ENCODE measurements around the gene POLE4. TPM values are rescaled to one million over a fixed set of nuclear protein-coding genes. Genes with fewer than 3 reads are reported as not detected.

Gene POLE4
- total and polyA plus RNA-seq, 8 donors, result 40.5 to 78.0 (median 45.7) TPM

DNA sequence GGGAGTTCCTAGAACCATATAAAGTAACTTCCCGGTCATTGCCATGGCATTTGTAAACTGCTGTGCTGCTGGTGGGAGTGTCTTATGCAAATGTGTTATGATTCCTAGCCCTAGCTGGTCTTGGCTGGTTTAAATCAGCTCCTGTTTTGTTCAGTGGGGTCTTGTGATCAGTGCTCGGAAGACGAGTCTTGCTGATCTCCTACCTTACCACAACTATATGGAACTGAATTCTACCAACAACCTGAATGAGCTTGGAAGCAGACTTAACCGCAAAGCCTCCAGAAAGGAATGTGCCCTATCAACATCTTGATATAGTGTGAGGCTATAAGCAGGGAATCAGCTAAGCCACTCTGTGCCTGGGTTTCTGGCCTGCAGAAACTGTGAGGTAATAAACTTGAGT, 33.5 kb downstream of the POLE4 start:
- H3K4me1 ChIP-seq, result no peaks in the 10 kb centered on the region
- ATAC-seq (peak; percentile 22), DNase-seq (peak in 2 of 4 donors; percentile 14 to 33)
- TF ChIP-seq, protein P1, sequence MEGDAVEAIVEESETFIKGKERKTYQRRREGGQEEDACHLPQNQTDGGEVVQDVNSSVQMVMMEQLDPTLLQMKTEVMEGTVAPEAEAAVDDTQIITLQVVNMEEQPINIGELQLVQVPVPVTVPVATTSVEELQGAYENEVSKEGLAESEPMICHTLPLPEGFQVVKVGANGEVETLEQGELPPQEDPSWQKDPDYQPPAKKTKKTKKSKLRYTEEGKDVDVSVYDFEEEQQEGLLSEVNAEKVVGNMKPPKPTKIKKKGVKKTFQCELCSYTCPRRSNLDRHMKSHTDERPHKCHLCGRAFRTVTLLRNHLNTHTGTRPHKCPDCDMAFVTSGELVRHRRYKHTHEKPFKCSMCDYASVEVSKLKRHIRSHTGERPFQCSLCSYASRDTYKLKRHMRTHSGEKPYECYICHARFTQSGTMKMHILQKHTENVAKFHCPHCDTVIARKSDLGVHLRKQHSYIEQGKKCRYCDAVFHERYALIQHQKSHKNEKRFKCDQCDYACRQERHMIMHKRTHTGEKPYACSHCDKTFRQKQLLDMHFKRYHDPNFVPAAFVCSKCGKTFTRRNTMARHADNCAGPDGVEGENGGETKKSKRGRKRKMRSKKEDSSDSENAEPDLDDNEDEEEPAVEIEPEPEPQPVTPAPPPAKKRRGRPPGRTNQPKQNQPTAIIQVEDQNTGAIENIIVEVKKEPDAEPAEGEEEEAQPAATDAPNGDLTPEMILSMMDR (IDR thresholded peaks at IDR 0.05), result no peak
- H3K27me3 ChIP-seq, result no peaks in the 10 kb centered on the region
- no peaks in the 10 kb centered on the region for H3K9me3 ChIP-seq
- H3K27ac ChIP-seq, result no peak overlapping the region
- H3K36me3 ChIP-seq, result no peaks in the 10 kb centered on the region
- intact Hi-C loops (cut with DNase I), result no loop called here
- H3K4me3 ChIP-seq, result no peak overlapping the region

DNA sequence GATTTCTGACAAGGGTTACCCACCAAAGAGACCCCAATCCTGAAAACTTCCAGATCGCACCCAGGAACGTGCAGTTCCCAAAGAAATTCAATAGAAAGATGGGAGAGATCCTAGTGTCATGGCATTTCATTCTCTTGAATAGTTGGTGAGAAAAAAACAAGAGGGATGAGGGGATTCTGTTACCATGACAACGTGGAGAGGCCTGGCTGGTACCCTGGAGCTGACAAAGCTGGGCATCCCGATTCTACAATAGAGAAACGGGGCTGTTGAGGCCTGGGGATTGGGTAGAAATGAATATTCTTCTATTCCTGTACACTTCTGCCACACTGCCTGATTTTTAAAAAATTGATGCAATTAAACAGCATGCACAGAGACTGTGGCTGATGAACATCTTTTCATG, 41.0 kb downstream of the POLE4 start:
- Histone ChIP-seq H3K4me1 (no peaks in the 10 kb centered on the region), H3K27ac (no peak overlapping the region), H3K36me3 (no peaks in the 10 kb centered on the region), H3K9me3 (peaks cover 0 to 10% of the 10 kb centered on the region in 2 donors), H3K27me3 (no peaks in the 10 kb centered on the region), H3K4me3 (no peak overlapping the region)
- intact Hi-C loops (cut with DNase I), result no loop called here
- ATAC-seq (no peak), DNase-seq (no peak)
- TF ChIP-seq, protein P1 (IDR thresholded peaks at IDR 0.05), result no peak

DNA sequence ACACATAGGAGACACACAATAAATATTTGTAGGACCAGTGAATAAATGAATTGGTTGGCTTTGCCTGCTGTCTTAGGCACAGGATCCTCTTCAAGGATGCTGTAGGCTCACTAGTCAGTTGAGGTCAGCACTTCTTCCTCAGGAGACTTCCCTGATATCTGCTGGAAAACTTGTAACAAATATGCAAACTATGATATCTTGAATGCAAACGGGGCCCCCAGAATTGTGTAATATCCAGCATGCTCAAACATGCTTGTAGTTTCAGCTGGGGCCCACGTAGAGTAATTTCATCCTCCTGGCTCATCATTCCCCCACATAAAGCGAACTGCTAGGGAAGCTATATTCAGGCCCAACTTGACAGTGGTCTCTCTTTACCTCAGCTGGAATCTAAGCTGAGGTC, 43.6 kb downstream of the POLE4 start:
- no peak for DNase-seq
- intact Hi-C loops (cut with DNase I), result no loop called here
- Histone ChIP-seq H3K27ac (no peak overlapping the region), H3K27me3 (no peaks in the 10 kb centered on the region), H3K4me1 (no peaks in the 10 kb centered on the region), H3K4me3 (no peak overlapping the region), H3K9me3 (peaks cover 0 to 10% of the 10 kb centered on the region in 2 donors), H3K36me3 (no peaks in the 10 kb centered on the region)
- ATAC-seq, result no peak
- TF ChIP-seq, protein P1 (IDR thresholded peaks at IDR 0.05), result no peak

DNA sequence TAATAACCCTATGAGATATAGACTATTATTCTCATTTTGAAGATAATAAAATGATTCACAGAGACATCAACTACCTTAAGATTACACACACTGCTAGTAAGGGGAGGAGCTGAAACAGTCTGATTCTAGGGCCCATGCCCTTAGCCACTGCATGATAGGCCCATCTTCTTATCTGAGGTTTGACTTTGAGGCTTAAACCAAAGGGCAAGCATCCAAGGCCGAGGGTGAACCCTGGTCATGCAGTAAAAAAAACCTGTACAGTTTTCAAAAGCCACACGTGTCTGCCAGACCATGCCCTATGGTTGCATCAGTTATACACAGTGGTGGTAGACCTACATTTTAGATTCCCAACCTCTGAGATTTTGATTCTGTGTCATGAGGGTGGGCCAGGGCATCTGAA, 44.8 kb downstream of the POLE4 start:
- intact Hi-C loops (cut with DNase I), result no loop called here
- Histone ChIP-seq H3K27me3 (no peaks in the 10 kb centered on the region), H3K9me3 (peaks cover 0 to 3% of the 10 kb centered on the region in 2 donors), H3K27ac (no peak overlapping the region), H3K4me1 (no peaks in the 10 kb centered on the region), H3K36me3 (no peaks in the 10 kb centered on the region), H3K4me3 (no peak overlapping the region)
- TF ChIP-seq, protein P1 (IDR thresholded peaks at IDR 0.05), result no peak
- DNase-seq (no peak), ATAC-seq (no peak)

DNA sequence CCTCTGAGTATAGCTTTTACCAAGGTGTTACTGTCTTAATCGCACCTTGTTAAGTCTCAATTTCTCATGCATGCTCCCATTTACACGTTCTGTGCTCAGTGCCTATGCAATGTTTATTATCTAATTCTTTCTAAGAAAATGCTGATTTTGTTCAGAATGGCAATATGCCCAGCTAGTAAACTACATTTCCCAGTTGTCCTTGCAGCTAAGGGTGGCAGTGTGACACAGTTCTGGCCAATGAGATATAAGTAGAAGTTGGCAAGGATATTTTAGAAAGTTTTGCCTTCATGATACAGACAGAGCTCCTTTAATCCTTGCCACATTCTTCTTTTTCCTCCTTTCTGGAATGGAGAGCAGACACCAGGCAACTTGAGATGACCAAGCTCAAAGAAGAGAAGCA, 45.3 kb downstream of the POLE4 start:
- no peaks in the 10 kb centered on the region for H3K4me1 ChIP-seq
- no peak for ATAC-seq
- H3K27me3 ChIP-seq, result no peaks in the 10 kb centered on the region
- intact Hi-C loops (cut with DNase I), result no loop called here
- no peak overlapping the region for H3K4me3 ChIP-seq
- H3K9me3 ChIP-seq, result no peaks in the 10 kb centered on the region
- H3K36me3 ChIP-seq, result no peaks in the 10 kb centered on the region
- no peak overlapping the region for H3K27ac ChIP-seq
- TF ChIP-seq, protein P1 (IDR thresholded peaks at IDR 0.05), result no peak
- no peak for DNase-seq
